Stimulated activated CD8-positive, alpha-beta memory T cell treated with anti-CD3 and anti-CD28 coated beads, Interleukin-4, amount 100 ng/mL, for 24 hours (primary cell): ENCODE results near the gene ATP9B.
"Not testable (repeated sequence)": the region's sequence is repeated elsewhere in the genome, so short reads cannot be mapped to it uniquely, and the experiment has no call there.

Experiments used
- DNase-seq: peaks from one replicate; pipeline ENCODE4 v3.0.0-alpha.2; 2020; ENCODE audit warnings: low read depth

ATP9B gene

DNA sequence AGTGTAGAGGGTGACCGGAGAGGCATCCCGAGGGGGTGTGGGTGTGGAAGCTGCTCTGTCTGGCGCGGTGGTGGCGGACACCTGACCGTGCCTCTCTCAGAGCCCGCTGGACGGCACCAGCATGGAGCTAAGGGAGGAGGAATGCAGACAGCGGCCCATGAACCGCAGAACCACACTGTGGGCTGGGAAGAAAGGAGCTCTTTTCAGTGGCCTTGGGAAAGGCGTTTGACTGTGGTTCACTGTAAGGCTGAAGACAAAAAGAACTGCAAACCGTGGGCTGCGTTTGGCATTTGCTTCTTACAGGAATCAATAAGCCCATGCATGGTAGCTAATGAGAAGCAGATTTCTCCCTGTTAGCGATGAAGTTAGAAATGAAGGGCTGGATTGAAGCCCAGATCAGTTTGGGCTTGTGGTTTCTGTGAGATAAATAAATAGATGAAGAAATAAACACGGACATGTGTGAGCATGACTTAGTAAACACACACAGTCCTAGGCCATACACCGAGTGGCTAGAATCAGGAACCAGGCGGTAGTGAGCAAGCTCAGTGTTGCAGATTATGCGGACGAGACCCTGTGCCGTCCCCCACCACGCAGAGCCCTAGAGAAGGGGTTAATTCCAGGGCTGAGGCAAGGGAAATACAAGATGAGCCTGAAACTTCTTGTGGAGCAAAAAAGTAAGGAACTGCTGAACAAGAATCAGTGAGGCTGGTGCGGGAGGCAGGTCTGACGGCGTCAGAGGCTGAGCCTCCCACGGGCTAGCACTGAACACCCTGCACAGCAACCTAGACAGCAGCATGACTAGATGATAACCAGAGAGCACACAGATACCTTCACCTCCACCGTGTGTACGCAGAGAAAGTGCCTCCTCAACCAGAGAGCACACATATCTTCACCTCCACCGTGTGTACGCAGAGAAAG is 297.2 kb downstream of the ATP9B start:
- DNase-seq, result no peak

DNA sequence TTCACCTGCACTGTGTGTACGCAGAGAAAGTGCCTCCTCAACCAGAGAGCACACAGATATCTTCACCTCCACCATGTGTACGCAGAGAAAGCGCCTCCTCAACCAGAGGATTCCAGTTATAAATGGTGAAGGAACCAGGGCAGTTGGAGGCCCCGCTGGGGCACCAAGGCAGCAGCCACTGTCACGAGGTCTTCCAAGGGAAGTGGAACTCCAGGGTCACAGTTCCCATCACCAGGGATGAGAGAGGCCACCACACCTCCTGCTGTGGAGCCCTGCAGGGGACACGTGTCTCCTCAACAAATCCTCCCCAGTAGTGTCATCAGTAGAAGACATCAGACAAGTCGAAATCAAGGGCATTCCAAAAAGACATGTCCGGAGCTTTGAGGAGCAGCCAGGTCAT is 298.3 kb downstream of the ATP9B start:
- DNase-seq, result no peak

DNA sequence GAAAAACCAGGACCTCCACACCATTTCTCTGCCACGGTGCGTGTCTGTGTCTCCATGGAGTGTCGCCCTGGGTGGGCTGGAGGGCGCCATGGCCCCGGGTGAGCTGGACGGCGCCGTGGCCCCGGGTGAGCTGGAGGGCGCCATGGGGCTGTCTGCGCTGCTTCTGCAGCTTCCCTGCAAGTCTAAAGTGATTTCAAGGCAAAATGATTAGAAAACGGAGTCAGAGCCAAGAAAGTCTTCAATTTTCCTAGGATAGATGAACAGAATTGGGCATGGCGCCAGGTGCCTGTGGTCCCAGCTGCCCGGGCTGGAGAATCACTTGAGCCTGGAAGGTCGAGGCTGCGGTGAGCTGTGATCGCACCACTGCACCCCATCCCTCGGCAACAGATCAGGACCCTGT is 298.8 kb downstream of the ATP9B start:
- no peak for DNase-seq

DNA sequence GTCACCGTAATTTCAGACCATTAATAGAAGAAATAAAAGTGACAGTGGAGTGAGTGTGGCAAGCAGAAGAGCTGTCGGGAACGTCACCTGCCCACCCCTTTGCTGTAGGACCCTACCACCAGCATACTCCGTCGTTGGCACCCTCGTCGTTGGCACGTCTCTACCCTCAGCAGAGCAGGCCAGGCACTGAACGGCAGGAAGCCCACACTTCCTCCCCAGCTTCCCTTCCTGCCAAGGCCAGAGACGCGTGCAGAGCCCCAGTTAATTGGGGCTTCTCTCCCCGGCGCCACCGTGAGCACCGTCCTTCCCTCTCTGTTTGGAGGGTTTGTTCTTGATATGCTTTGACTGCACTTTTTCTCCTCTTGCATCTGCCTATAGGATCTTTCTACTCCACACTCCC is 299.5 kb downstream of the ATP9B start:
- DNase-seq, result no peak

DNA sequence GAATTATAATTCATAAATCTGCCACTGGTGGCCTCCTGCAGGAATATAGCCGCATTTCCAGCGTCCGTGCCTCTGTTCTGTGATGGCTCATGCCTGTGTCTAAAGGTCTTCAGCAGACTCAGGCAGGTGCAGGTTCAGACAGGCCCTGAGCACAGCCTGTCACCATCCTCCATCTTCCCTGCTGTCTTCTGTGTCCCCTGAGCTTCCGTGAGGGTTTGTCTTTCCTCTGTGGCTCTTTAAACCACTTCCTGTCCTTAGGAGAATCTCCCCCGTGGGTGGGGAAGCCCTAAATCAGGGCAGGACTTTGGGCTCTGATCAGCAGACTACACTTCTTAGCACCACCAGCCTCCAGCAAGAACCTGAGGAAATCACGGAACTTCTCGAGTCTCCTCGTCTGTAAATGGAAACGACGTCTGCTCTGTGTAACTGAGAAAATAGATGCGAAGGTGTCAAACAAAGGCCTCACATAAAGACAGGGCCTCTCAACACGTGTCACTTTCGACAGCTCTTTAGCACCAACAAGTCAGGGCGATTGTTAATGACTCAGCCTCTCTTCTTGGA is 302.4 kb downstream of the ATP9B start:
- no peak for DNase-seq

DNA sequence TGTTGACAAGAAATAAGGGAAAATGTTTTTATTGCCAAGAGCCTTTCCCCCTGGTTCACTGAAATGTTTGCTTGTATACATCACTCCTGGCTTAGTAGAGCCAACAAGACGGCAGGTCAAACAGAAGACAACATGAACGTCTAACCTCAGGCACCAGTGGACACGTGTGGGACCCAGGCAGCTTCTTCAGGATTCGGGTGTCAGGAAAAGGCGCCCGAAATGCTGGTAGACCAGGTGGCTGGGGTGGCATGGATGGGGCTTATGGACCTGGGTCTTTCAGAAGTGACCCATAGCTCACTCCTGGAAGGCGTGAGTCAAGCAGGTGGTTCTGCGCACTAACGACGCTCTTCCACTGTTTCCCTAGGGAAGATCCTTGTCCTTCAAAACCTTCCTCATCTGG is 303.3 kb downstream of the ATP9B start:
- no peak for DNase-seq

DNA sequence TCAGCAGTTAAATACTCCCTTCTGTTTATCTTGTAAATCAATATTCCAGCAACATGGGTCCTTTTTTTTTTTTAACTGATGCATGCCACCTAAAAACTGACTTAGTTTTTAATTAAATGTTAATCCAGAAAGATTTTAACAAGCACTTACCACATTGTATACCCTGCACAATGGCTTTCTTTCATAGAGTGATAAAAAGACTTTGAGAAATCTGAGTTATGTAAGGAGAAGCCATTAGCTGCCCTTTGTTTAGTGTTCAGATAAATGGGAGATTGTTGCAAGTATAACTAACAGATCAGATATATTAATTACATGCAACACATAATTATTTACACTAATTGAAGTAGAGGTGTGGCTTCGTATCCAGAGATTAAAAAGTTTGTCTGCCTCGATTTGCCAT is 303.8 kb downstream of the ATP9B start:
- no peak for DNase-seq

DNA sequence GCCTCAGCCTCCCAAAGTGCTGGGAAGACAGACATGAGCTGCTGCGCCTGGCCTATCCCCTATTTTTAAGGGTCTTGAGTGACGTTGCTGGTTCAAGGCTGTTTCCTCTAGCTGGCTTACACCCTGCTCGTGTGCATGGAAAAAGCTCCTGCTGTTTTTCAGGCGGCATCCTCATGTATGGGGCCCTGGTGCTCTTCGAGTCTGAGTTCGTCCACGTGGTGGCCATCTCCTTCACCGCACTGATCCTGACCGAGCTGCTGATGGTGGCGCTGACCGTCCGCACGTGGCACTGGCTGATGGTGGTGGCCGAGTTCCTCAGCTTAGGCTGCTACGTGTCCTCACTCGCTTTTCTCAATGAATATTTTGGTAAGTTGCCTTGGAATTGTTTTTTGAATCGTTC is 304.5 kb downstream of the ATP9B start:
- DNase-seq, result no peak

DNA sequence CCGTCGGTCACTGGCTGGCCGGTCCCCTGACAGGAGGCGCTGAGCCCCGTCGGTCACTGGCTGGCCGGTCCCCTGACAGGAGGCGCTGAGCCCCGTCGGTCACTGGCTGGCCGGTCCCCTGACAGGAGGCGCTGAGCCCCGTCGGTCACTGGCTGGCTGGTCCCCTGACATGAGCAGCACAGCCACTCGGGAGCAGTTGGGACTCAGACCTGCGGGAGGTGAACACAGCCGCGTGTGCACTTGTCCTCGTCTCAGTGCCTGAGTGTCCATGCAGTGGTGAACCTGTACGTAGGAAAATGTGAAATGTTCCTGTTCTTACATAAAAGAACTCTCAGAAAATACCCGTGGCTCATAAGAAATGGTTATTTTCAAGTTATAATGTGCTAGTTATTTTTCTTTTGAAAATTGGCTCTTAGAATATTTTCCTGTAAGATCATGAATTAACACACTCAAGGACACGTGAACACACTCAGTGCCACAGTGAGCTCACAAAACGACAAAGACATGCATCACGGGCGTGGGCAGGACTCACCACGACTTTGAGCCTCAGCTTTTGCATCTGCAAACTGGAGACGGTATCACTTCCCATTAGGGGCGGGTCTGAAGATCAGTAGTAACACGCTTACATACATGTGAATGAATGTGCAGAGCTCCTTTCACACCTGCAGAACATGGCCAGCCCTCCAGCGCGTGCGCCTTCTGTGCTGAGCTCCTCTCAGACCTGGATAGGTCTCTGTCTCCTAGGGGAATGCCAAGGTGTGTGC is 305.4 kb downstream of the ATP9B start:
- no peak for DNase-seq

DNA sequence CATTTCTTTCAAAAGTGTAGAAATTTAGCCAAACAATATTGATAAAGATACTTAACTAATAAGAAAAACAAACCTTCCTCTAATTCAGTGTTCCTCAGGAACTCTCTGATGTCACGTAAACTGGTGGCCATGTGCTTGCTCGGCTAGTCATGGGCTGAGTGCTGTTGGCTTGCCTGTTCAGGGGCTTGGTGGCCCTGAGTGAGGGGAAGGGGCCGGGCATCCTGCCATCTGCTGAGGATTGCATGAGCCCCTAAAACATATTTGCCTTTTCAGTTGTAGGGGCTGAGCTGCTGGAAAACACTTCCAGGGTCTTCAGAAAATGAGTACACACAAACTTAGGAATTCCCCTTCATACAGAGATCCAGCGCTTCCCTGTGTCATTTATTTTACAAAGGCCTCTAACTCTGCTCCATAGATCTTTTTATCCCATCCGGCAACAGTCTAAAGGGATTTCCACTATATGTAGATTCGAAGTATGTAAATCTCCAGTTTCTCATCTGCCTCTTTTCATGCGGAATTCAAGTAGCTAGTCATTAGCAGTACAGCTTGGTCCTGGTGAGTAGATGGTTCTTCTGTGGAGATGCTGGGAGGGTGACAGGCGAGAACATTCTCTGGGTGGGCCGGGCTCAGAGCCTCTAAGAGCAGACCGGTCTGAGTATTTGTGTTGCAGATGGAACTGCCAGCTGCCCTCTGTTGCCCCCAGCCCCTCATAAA is 306.4 kb downstream of the ATP9B start:
- no peak for DNase-seq

DNA sequence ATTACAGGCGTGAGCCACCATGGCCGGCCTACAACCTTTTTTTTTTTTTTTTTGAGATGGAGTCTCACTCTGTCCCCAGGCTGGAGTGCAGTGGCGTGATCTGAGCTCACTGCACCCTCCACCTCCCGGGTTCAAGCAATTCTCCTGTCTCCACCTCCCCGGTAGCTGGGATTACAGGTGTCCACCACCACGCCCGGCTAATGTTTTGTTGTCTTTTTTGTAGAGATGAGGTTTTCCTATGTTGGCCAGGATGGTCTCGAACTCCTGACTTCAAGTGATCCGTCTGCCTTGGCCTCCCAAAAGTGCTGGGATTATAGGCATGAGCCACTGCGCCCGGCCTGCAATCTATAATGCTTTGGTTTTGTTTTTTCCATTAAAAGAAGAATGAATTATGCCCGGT is 307.5 kb downstream of the ATP9B start:
- not testable (repeated sequence) for DNase-seq

DNA sequence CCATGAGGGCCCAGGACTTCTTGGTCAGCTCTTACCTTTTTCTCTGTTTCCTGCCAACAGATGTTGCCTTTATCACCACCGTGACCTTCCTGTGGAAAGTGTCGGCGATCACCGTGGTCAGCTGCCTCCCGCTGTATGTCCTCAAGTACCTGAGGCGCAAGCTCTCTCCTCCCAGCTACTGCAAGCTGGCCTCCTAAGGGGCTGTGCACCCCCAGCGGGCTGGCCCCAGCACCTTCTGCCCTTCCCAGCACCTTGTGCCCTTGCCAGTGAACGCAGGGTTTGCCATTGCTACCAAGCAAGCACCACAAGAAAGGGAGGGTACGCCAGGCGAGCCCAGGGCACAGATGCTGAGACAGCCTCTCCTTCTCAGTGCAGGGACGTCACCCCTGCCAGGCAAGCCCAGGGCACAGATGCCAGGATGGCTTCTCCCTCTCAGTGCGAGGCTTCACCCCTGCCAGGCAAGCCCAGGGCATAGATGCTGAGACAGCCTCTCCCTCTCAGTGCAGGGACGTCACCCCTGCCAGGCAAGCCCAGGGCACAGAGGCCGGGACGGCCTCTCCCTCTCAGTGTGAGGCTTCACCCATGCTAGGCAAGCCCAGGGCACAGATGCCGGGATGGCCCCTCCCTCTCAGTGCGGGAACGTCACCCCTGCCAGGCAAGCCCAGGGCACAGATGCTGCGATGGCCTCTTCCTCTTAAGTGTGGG is 308.1 kb downstream of the ATP9B start:
- DNase-seq, result no peak

DNA sequence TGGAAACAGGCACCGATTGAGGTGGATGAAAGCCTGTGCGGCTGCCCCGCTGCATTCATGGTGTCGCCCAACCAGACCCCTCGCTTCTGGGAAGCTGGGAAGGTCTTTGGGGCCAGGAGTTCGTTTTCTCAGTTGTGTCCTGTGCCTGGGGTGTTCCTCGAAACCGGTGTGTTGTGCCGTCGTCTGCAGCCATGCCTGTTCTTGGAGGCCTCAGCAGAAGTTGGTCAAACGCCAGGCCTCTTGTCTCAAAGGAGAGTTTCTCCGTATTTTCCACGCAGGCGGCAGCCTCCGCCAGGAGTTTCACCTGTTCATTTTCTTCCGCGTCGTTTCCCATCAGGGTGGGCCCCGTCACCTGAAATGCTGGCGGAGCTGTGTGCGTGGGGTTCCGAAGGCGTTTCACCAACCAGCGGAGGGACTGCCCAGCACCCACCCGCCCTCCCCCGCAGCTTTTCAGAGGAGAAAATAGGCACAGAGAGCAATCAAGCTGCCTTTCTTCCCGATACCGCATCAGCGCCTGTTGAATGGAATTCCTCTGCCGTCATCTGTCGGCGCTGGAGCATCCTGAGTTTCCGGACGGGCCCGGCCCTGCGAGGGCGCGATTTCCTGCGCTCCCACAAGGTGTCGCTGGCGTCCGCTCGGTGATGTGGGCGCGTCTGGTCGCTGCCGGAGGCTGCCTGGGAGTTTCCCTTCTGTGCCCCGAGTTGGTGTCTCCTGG is 309.5 kb downstream of the ATP9B start:
- DNase-seq, result peak; percentile 65

DNA sequence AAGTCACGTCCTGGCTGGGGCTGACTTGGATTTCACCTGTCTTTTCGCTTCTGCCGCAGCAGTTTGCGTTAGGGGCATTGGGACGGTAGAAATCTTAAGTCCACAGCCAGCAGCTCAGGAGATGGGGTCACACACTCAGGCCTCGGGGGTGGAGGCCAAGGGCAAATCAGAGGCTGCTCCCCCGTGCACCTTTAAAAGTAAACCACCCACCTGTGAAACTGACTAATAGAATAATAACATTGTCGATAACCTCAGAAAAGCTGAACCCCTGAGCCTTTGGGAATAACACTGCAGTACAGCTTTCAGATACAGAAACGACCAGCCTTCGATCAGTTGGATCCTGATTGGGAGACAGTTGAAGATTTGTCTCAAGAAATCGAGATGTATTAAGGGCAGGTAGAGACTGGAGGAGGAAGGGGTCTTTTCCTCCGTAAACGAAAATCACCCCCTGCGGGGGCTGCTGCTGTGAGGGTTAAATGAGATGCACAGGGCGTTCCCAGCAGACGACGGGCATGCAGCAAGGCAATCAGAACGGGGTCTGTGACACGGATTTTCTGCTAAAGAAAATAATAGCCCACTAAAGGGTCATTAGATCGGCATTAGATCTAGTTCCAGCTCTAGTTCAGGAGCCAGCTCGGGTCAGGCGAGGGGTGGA is 310.2 kb downstream of the ATP9B start:
- no peak for DNase-seq

DNA sequence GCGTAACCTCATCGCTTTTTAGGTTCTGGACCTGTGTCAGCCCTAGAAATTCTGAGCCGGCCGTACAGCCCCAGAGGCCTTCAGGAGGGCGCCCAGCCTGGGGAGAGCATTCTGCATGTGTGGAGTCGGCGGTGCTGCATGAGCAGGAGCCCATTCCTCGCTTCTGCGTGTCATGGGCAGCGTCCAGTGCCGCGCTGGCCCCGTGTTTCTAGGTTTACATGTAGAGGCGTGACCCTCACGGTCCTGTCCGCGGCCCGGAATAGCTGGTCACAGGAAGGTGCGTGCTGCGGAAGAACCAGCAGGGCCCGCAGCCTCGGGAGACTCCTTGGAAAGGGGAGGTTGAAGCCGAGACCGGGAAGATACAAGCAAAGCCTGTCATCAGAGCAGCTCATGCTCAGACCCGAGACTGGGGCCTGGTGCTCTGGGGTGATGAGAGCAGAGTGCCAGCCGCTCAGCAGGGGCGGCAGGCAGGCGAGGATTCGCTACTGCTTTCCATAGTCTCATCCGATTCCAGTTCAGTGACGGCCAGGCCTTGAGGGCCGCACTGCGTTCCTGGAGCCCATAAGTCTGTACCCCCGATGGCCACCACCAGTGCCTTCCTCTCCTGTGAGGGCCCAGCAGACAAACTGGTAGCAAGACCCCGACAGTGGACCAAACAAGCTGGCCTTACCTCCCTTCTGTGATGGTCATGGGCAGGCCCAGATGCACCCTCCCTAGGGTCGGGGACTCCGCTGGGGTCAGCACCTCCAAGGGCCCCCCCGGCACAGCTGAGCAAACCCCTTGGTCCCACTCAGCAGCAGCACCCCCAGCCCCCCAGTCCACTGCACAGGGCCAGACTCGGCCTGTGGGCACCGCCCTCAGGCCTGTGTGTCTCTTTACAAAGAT is 311.0 kb downstream of the ATP9B start:
- DNase-seq, result no peak

DNA sequence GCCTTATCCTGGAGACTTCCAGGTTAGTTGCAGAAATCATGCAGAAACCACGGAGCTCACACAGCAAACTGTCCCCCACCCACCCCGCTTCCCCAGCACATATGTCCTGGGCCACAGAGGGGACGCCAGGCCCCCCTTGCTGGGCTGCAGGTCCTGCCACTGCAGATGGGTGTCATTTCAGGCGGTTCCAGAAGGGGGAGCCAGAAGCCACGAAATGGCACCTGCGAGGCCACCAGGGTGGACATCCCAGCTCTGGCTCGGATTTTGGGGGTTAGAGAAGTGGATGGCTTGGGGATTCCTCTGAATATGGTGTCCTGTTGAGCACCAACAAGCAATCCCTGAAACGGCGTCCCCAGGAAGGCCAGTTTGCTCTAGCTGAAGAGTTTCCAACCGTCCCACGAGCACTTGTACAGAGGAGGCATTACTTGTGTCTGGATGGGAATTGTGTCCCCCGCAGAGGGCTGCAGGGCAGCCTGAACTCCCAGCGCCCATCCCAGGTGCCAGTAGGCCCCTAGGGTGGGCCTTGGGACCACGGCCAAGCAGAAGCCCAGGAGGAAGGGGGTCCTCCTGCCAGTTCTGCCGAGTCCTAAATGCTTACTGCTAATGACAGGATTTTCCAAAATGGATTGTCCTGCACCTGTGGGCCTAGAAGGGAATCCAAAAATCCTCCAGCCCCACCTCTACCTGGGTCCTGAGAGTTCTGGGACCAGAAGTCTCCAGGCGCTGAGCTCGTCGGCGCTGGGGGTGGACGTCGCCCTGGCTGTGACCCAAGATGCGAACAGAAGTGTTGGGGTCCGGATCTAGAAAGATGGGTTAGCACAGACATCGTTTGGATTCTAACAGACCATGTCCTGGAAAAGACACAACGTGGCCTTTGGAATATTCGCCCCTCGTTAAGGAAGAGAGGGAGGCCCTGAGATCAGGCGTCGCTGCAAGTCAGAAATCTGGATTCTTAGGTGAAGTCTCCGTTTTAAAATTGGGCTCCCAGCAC is 311.9 kb downstream of the ATP9B start:
- peak; percentile 67 for DNase-seq

DNA sequence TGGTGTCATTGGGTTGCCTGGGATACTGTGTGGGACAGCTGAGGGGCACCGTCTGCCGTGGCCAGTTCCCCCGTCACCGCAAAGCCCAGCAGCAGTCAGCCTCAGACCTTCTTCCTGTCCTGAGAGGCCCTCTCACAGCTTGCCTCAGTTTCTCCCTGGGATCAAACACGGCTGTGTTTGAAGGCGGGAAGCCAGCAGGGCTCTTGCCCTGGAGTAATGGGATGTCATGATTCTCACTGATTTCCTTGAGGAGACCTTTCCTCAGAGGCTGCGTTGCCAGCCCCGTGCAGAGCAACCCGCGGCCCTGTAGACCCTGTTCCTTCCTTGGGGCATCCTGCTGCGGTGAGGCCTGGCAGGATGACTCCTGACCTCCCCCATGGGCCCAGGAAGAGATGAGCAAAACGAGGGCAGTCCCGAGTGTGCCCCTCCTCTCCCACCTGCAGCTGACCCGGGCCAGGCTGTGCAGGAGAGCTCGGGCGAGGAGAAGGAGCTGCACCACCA is 312.7 kb downstream of the ATP9B start:
- DNase-seq, result no peak
